ENCODE data around the gene PLIN1. TPM values are rescaled to one million over a fixed set of nuclear protein-coding genes. Genes with fewer than 3 reads are reported as not detected.

Gene PLIN1
- total and polyA plus RNA-seq, 2 of the 4 experiments (the other 2 are of a cell fraction): under 0.01 to 0.07 TPM

DNA sequence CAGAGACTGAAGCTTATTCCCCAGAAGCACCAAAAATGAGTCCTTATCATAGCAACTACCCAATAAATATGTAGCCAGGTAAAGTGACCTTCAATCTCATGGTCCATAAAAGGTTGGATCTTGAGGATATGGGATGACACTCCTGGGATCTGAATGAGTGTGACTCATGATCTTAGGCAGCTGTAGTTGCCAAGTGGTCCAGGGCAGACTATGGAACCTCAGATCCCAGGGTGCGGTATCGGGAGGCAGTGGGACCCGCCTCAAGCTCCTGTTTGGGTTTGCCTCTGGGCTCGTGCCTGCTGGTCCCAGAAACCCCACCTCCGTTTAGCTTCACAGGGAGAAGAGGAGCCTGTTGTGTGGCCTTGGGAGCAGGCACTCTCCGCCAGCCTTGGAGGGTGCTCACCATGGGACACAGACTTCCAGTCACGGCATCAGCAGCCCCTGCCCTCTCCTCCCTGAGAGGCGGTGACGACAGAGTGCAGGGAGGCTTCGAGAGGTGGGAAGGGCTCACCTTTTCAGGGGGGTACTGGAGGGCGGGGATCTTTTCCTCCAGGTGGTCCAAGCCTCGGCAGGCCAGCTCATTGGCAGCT is 8.1 kb downstream of the PLIN1 start:
- H3K4me3 ChIP-seq (ENCODE audit: insufficient read depth, low read depth, low read length): no peak overlapping the region
- H4K20me1 ChIP-seq (ENCODE audit: insufficient read depth, low read length): no peaks in the 10 kb centered on the region
- no peak overlapping the region for H2AK9ac ChIP-seq (replicated peaks; ENCODE audit: low read depth, low read length, poor library complexity)
- H2BK20ac ChIP-seq (ENCODE audit: low read depth, low read length): no peak overlapping the region
- intact Hi-C loops (cut with micrococcal nuclease) (no loop called here), in situ Hi-C loops (cut with MboI; ENCODE audit: low sequenced_read_pairs) (no loop called here), dilution Hi-C loops (cut with HindIII; ENCODE audit: low sequenced_read_pairs, unreplicated experiment) (no loop called here)
- no peak overlapping the region for H3K56ac ChIP-seq (ENCODE audit: extremely low read depth, insufficient read depth, low read length)
- no peak overlapping the region for H3K4ac ChIP-seq (ENCODE audit: low read depth, low read length)
- no peak overlapping the region for H3K18ac ChIP-seq (ENCODE audit: low read depth, low read length)
- H3K9me1 ChIP-seq (ENCODE audit: insufficient read depth, low read length): 0 out of 2 replicates have a peak, but pooled peaks cover 2% of the 10 kb centered on the region
- no peak overlapping the region for H2BK5ac ChIP-seq (ENCODE audit: low read depth, low read length, poor library complexity, severe bottlenecking)
- H2AFZ ChIP-seq (replicated peaks; ENCODE audit: low read length, poor library complexity): peak overlapping the region; percentile 44
- no peak overlapping the region for H4K91ac ChIP-seq (ENCODE audit: insufficient read depth, low read depth, low read length)
- H3K9ac ChIP-seq (ENCODE audit: low read depth, low read length): no peak overlapping the region
- H4K5ac ChIP-seq (ENCODE audit: low read depth, low read length): no peak overlapping the region
- H3K4me1 ChIP-seq (ENCODE audit: control insufficient read depth, insufficient read depth, low read length): no peaks in the 10 kb centered on the region; the same call in 1 of the 2 replicates
- H3K79me1 ChIP-seq (ENCODE audit: low read depth in 1 of 2, low read length in 2 of 2): no peaks in the 10 kb centered on the region
- no peak overlapping the region for H3K14ac ChIP-seq (replicated peaks; ENCODE audit: low read depth, low read length)
- H2BK15ac ChIP-seq (ENCODE audit: low read depth, low read length): no peak overlapping the region
- H3K27ac ChIP-seq (ENCODE audit: insufficient read depth, low read length): no peak overlapping the region
- no peak for DNase-seq
- H3K27me3 ChIP-seq (ENCODE audit: control insufficient read depth, insufficient read depth, low read length): no peaks in the 10 kb centered on the region
- no peak overlapping the region for H2AK5ac ChIP-seq (ENCODE audit: low read depth, low read length)
- ChIA-PET POLR2A (ENCODE audit: unreplicated experiment) (no interaction called here), CTCF (no interaction called here)
- no CpG with 5 or more reads among the region's 12 CpGs for WGBS, 2 experiments (ENCODE audit: extremely low coverage in 2 of 2, insufficient read length in 1 of 2)
- no TSS peak for BruUV-seq (replicated peaks)
- H3K36me3 ChIP-seq (ENCODE audit: control insufficient read depth, insufficient read depth, low read length): no peaks in the 10 kb centered on the region
- no peak overlapping the region for H4K8ac ChIP-seq (ENCODE audit: low read depth in 2 of 2, low read length in 2 of 2)
- H3K23ac ChIP-seq (ENCODE audit: low read depth, low read length): no peak overlapping the region
- TF ChIP-seq MAZ (IDR thresholded peaks at IDR 0.05; ENCODE audit: borderline replicate concordance, low read depth, low read length): no peak
- TF ChIP-seq POLR2A (IDR thresholded peaks at IDR 0.05; ENCODE audit: low read depth, low read length): no peak
- TF ChIP-seq CEBPB (IDR thresholded peaks at IDR 0.05; ENCODE audit: low read depth, low read length): no peak
- no peak for TF ChIP-seq SMC3 (IDR thresholded peaks at IDR 0.05; ENCODE audit: low read depth, low read length)
- TF ChIP-seq MXI1 (IDR thresholded peaks at IDR 0.05; ENCODE audit: borderline replicate concordance, low read depth, low read length): no peak
- TF ChIP-seq, protein P1, sequence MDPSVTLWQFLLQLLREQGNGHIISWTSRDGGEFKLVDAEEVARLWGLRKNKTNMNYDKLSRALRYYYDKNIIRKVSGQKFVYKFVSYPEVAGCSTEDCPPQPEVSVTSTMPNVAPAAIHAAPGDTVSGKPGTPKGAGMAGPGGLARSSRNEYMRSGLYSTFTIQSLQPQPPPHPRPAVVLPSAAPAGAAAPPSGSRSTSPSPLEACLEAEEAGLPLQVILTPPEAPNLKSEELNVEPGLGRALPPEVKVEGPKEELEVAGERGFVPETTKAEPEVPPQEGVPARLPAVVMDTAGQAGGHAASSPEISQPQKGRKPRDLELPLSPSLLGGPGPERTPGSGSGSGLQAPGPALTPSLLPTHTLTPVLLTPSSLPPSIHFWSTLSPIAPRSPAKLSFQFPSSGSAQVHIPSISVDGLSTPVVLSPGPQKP (IDR thresholded peaks at IDR 0.05; ENCODE audit: borderline replicate concordance, low read depth, low read length): no peak
- H3K4me2 ChIP-seq (ENCODE audit: low read depth, low read length): no peak overlapping the region
- H3K9me3 ChIP-seq (ENCODE audit: control insufficient read depth, insufficient read depth, low read length): no peaks in the 10 kb centered on the region
- ATAC-seq (ENCODE audit: low read depth): no peak
- no peak overlapping the region for H2BK120ac ChIP-seq (ENCODE audit: low read depth, low read length)

All from IMR-90 (cell line).